Measurements from ENCODE around the gene OCA2. TPM values are rescaled to one million over a fixed set of nuclear protein-coding genes. Genes with fewer than 3 reads are reported as not detected.
"Not testable (repeated sequence)": the region's sequence is repeated elsewhere in the genome, so short reads cannot be mapped to it uniquely, and the experiment has no call there.

The OCA2 gene
- total and polyA plus RNA-seq, 4 donors: 1.6 to 4.0 (median 2.5) TPM

DNA sequence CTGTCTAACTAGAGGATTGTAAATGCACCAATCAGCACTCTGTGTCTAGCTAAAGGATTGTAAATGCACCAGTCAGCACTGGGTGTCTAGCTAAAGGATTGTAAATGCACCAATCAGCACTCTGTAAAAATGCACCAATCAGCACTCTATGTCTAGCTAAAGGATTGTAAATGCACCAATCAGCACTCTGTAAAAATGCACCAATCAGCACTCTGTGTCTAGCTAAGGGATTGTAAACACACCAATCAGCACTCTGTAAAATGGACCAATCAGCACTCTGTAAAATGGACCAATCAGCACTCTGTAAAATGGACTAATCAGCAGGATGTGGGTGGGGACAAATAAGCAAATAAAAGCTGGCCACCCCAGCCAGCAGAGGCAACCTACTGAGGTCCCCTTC, 331.7 kb downstream of the OCA2 start:
- intact Hi-C loops (cut with DNase I); H3K4me1 ChIP-seq (ENCODE audit: control insufficient read depth in 1 of 2, insufficient read depth in 2 of 2, low read length in 2 of 2); DNase-seq; H3K27ac ChIP-seq (ENCODE audit: low read depth in 1 of 2, low read length in 2 of 2); H3K9me3 ChIP-seq (ENCODE audit: control insufficient read depth, low read length); ATAC-seq (ENCODE audit: low FRiP score); H3K36me3 ChIP-seq (ENCODE audit: control insufficient read depth in 1 of 2, insufficient read depth in 2 of 2, low read length in 1 of 2); H3K4me3 ChIP-seq (ENCODE audit: low read length in 2 of 2); H3K27me3 ChIP-seq (ENCODE audit: control insufficient read depth in 1 of 2, insufficient read depth in 2 of 2, low read length in 1 of 2): not testable (repeated sequence)

DNA sequence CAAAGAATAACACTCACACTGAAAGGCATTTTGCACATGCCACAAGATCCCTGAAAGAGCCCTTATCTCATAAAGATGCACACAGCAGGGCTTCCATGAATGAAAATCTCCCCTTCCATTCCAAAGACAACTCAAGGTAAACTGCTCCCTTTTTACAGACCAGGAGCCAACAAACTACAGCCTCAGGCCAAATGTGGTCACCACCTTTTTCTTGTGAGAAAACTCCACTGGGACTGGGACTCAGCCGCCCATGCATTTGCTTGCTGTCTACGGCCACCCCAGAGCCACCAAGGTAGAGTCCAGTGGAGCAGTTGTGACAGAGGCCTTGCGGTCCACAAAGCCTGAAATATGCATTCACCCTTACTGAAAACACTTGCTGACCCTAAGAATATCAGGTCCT, 334.8 kb downstream of the OCA2 start:
- no peaks in the 10 kb centered on the region for H3K27me3 ChIP-seq (ENCODE audit: control insufficient read depth in 1 of 2, insufficient read depth in 2 of 2, low read length in 1 of 2)
- no peaks in the 10 kb centered on the region for H3K36me3 ChIP-seq (ENCODE audit: control insufficient read depth in 1 of 2, insufficient read depth in 2 of 2, low read length in 1 of 2)
- no peak overlapping the region for H3K27ac ChIP-seq (ENCODE audit: low read depth in 1 of 2, low read length in 2 of 2)
- 87 to 90% methylated on average over 3 of the region's 3 CpGs for WGBS, 2 donors
- ATAC-seq (ENCODE audit: low FRiP score): no peak
- DNase-seq: no peak
- no peak overlapping the region for H3K4me3 ChIP-seq (ENCODE audit: low read length in 2 of 2)
- no peaks in the 10 kb centered on the region for H3K9me3 ChIP-seq (ENCODE audit: control insufficient read depth, low read length)
- no peaks in the 10 kb centered on the region for H3K4me1 ChIP-seq (ENCODE audit: control insufficient read depth in 1 of 2, insufficient read depth in 2 of 2, low read length in 2 of 2)
- intact Hi-C loops (cut with DNase I): no loop called here

DNA sequence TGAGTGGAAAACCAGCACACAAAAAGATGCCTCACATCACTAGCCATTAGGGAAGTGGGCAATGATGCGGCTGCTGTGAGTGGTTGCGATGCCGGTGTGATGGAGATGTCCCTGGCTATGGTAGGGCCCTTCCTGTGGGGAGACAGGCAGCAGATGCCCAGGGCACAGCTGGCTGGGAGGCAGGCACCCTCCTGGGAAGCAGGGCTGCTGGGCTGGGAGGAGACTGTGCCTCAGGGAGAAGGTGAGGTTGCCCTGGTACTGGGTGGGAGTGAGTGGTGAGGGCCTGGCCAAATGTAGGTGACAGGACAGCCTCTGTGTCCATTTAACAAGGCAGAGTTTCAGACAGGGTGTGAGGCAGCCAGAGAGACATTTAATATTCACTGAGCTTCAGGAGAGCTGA, 335.6 kb downstream of the OCA2 start:
- no peaks in the 10 kb centered on the region for H3K9me3 ChIP-seq (ENCODE audit: control insufficient read depth, low read length)
- no peak for ATAC-seq (ENCODE audit: low FRiP score)
- no peak for DNase-seq
- H3K36me3 ChIP-seq (ENCODE audit: control insufficient read depth in 1 of 2, insufficient read depth in 2 of 2, low read length in 1 of 2): no peaks in the 10 kb centered on the region
- WGBS, 2 donors: 97 to 100% methylated on average over 3 of the region's 3 CpGs
- intact Hi-C loops (cut with DNase I): no loop called here
- no peaks in the 10 kb centered on the region for H3K27me3 ChIP-seq (ENCODE audit: control insufficient read depth in 1 of 2, insufficient read depth in 2 of 2, low read length in 1 of 2)
- H3K4me3 ChIP-seq (ENCODE audit: low read length in 2 of 2): no peak overlapping the region
- no peaks in the 10 kb centered on the region for H3K4me1 ChIP-seq (ENCODE audit: control insufficient read depth in 1 of 2, insufficient read depth in 2 of 2, low read length in 2 of 2)
- H3K27ac ChIP-seq (ENCODE audit: low read depth in 1 of 2, low read length in 2 of 2): no peak overlapping the region

DNA sequence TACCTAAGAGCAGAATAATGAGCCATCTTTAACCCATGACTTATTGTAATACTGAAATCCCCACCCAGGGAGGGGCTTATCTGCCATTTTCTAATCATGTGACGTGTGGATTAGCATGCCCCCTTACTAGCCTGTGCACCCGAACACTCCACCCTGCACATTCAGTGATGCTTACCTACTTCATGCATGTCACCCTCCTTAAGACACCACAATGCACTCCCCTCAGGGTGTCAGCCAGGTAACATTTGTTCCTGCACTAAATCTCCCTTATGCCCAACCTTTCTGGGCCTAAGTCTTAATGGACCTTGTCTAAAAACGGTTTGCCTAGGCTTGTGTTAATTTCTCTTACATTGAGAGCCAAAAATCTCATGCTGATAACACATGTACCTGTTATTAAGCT, 336.6 kb downstream of the OCA2 start:
- Histone ChIP-seq H3K9me3 (ENCODE audit: control insufficient read depth, low read length) (no peaks in the 10 kb centered on the region), H3K27ac (ENCODE audit: low read depth in 1 of 2, low read length in 2 of 2) (no peak overlapping the region), H3K36me3 (ENCODE audit: control insufficient read depth in 1 of 2, insufficient read depth in 2 of 2, low read length in 1 of 2) (no peaks in the 10 kb centered on the region), H3K4me1 (ENCODE audit: control insufficient read depth in 1 of 2, insufficient read depth in 2 of 2, low read length in 2 of 2) (no peaks in the 10 kb centered on the region), H3K4me3 (ENCODE audit: low read length in 2 of 2) (no peak overlapping the region), H3K27me3 (ENCODE audit: control insufficient read depth in 1 of 2, insufficient read depth in 2 of 2, low read length in 1 of 2) (no peaks in the 10 kb centered on the region)
- intact Hi-C loops (cut with DNase I): no loop called here
- no peak for DNase-seq
- no peak for ATAC-seq (ENCODE audit: low FRiP score)
- WGBS, 2 donors: 84 to 85% methylated on average over 3 of the region's 3 CpGs

DNA sequence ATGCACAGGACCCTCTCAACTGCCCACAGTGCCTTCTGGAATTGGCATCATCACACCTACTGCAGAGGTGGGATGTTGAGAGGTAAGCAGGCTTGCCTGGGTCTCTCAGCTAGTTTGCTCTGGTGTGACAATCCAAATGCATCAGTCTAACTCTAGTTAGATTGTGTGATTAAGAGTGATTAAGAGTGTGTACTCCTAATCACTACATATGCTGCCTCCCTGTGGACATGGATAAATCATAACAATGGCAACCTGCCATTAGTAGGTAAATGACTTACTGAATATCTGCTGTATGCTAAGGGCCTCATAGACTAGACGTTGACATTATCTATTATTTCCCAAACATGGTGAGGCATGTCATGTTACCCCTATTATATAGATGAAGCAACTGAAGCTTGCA, 342.1 kb downstream of the OCA2 start:
- intact Hi-C loops (cut with DNase I): no loop called here
- DNase-seq: no peak

DNA sequence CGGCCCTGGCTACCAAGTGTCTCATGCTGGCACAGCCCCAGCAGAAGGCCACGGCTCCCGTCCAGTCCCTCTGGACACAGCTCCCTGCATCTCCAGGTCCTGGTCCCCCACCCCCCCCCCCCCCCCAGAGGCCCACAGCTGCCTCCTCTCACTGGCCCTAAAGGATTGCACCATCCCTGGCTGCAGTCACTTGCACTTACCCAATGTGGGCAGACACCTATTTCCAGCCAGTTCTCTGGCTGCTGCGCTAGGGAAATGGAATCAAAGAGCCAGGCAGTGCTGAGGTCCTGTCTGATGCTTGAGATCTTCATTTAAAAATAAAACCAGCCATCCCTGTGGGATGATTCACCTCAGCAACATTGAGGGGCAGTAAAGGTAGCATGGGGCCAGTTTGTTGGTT, 346.4 kb downstream of the OCA2 start:
- H3K9me3 ChIP-seq (ENCODE audit: control insufficient read depth, low read length): no peaks in the 10 kb centered on the region
- intact Hi-C loops (cut with DNase I): no loop called here
- DNase-seq (no peak), ATAC-seq (ENCODE audit: low FRiP score) (no peak)
- H3K27ac ChIP-seq (ENCODE audit: low read depth in 1 of 2, low read length in 2 of 2): no peak overlapping the region
- WGBS, 2 donors: 83 to 85% methylated on average over 4 of the region's 4 CpGs
- H3K4me1 ChIP-seq (ENCODE audit: control insufficient read depth in 1 of 2, insufficient read depth in 2 of 2, low read length in 2 of 2): no peaks in the 10 kb centered on the region
- no peaks in the 10 kb centered on the region for H3K36me3 ChIP-seq (ENCODE audit: control insufficient read depth in 1 of 2, insufficient read depth in 2 of 2, low read length in 1 of 2)
- H3K4me3 ChIP-seq (ENCODE audit: low read length in 2 of 2): no peak overlapping the region
- H3K27me3 ChIP-seq (ENCODE audit: control insufficient read depth in 1 of 2, insufficient read depth in 2 of 2, low read length in 1 of 2): no peaks in the 10 kb centered on the region

More for the DNA sequence above, 342.1 kb downstream of the OCA2 start:
- WGBS, 2 donors: 67 to 90% methylated on average over 1 of the region's 1 CpG
- ATAC-seq (ENCODE audit: low FRiP score): no peak
- Histone ChIP-seq H3K4me3 (ENCODE audit: low read length in 2 of 2) (no peak overlapping the region), H3K36me3 (ENCODE audit: control insufficient read depth in 1 of 2, insufficient read depth in 2 of 2, low read length in 1 of 2) (no peaks in the 10 kb centered on the region), H3K9me3 (ENCODE audit: control insufficient read depth, low read length) (no peaks in the 10 kb centered on the region), H3K27me3 (ENCODE audit: control insufficient read depth in 1 of 2, insufficient read depth in 2 of 2, low read length in 1 of 2) (no peaks in the 10 kb centered on the region), H3K27ac (ENCODE audit: low read depth in 1 of 2, low read length in 2 of 2) (no peak overlapping the region), H3K4me1 (ENCODE audit: control insufficient read depth in 1 of 2, insufficient read depth in 2 of 2, low read length in 2 of 2) (no peaks in the 10 kb centered on the region)

DNA sequence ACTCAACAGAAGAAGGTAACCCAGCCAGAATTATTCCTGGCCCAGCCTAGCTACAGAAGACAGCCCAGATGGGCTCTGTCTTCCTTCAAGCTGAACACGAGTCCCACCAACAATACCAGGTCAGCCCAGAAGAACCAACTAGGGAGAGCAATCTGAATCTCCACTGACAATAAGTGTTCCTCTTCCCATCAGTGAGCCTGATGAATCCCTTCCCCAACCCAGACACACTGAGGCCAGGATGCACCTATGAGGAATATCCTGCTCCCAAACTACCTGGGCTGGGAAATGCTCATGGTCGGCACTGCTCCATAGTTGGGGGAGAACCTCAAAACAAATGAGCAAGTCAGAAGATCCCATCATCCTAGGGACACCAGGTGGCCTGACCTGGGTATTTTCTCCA, 351.1 kb downstream of the OCA2 start:
- intact Hi-C loops (cut with DNase I): no loop called here
- no peak for ATAC-seq (ENCODE audit: low FRiP score)
- H3K4me3 ChIP-seq (ENCODE audit: low read length in 2 of 2): no peak overlapping the region
- H3K4me1 ChIP-seq (ENCODE audit: control insufficient read depth in 1 of 2, insufficient read depth in 2 of 2, low read length in 2 of 2): no peaks in the 10 kb centered on the region
- H3K27me3 ChIP-seq (ENCODE audit: control insufficient read depth in 1 of 2, insufficient read depth in 2 of 2, low read length in 1 of 2): no peaks in the 10 kb centered on the region
- WGBS, 2 donors: 94 to 96% methylated on average over 2 of the region's 2 CpGs
- H3K9me3 ChIP-seq (ENCODE audit: control insufficient read depth, low read length): no peaks in the 10 kb centered on the region
- no peak overlapping the region for H3K27ac ChIP-seq (ENCODE audit: low read depth in 1 of 2, low read length in 2 of 2)
- no peak for DNase-seq
- H3K36me3 ChIP-seq (ENCODE audit: control insufficient read depth in 1 of 2, insufficient read depth in 2 of 2, low read length in 1 of 2): no peaks in the 10 kb centered on the region

DNA sequence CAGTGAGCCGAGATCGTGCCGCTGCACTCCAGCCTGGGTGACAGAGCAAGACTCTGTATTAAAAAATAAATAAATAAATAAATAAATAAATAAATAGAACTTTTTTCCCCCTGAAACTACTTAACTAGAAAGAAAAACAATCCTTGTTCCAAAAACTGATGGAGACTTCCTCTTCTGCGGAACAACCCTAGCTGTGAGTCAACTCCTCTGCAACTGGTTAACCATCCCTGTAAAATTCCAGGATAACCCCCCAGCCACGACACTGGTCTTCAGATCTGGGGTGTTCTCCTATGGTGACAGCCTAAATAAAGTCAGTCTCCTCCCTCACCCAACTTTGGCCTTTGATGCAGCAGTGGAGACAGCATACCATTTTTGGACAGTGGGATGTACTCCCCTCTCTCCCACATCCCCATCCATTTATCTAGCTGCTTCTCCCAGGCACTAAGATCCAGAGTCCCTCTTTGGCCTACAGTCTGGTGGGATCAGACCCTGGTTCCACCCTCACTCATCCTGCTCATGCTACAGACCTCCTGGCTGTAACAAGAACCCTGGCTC, 352.6 kb downstream of the OCA2 start:
- DNase-seq (no peak), ATAC-seq (ENCODE audit: low FRiP score) (no peak)
- intact Hi-C loops (cut with DNase I): no loop called here
- Histone ChIP-seq H3K4me3 (ENCODE audit: low read length in 2 of 2) (no peak overlapping the region), H3K9me3 (ENCODE audit: control insufficient read depth, low read length) (no peaks in the 10 kb centered on the region), H3K27me3 (ENCODE audit: control insufficient read depth in 1 of 2, insufficient read depth in 2 of 2, low read length in 1 of 2) (no peaks in the 10 kb centered on the region), H3K27ac (ENCODE audit: low read depth in 1 of 2, low read length in 2 of 2) (no peak overlapping the region), H3K36me3 (ENCODE audit: control insufficient read depth in 1 of 2, insufficient read depth in 2 of 2, low read length in 1 of 2) (no peaks in the 10 kb centered on the region), H3K4me1 (ENCODE audit: control insufficient read depth in 1 of 2, insufficient read depth in 2 of 2, low read length in 2 of 2) (no peaks in the 10 kb centered on the region)
- WGBS, 2 donors: 75 to 78% methylated on average over 5 of the region's 5 CpGs

DNA sequence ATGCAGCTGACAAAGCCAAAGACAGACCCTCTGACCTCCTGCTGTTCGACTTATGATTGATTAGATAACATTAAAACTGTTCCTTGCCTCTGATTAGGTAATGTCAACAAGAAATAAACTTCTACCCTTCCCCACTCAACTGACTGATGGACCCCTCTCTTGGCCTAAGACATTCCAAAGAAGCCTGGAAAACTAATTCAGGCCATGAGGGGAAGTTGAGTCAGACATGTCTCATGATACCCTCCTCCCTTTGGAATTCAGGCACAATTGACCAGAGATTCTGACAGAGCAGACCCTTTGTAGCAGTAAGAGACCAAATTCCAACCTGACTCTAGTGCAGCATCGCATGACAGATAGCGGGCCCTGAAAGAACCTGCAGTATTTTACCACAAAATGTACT, 354.5 kb downstream of the OCA2 start:
- Histone ChIP-seq H3K4me1 (ENCODE audit: control insufficient read depth in 1 of 2, insufficient read depth in 2 of 2, low read length in 2 of 2) (no peaks in the 10 kb centered on the region), H3K27me3 (ENCODE audit: control insufficient read depth in 1 of 2, insufficient read depth in 2 of 2, low read length in 1 of 2) (no peaks in the 10 kb centered on the region), H3K27ac (ENCODE audit: low read depth in 1 of 2, low read length in 2 of 2) (no peak overlapping the region), H3K36me3 (ENCODE audit: control insufficient read depth in 1 of 2, insufficient read depth in 2 of 2, low read length in 1 of 2) (no peaks in the 10 kb centered on the region), H3K4me3 (ENCODE audit: low read length in 2 of 2) (no peak overlapping the region), H3K9me3 (ENCODE audit: control insufficient read depth, low read length) (no peaks in the 10 kb centered on the region)
- 68 to 81% methylated on average over 3 of the region's 3 CpGs for WGBS, 2 donors
- no peak for DNase-seq
- intact Hi-C loops (cut with DNase I): no loop called here
- no peak for ATAC-seq (ENCODE audit: low FRiP score)
